Fibroblast of mammary gland (primary cell): ENCODE measurements around the gene ADGRB2.

Experiments used
- DNase-seq: peaks from one replicate; pipeline ENCODE4 v3.0.0-alpha.2; 2010; ENCODE audit warnings: low read depth
- H3K4me3 ChIP-seq: 2 replicates; pipeline ENCODE4 v1.5.1; 2011; ENCODE audit warnings: low read depth, mild to moderate bottlenecking, low read length, moderate library complexity; ENCODE audit not compliant: control insufficient read depth
- CTCF ChIP-seq: conservative IDR thresholded peaks from 2 replicates; pipeline ENCODE4 v1.5.1; 2011; ENCODE audit warnings: low read depth, low read length, inconsistent platforms; ENCODE audit not compliant: control insufficient read depth, insufficient read depth

ADGRB2 gene

GRCh38 chr1:31790641-31791091 lies 26.5 kb upstream of the ADGRB2 start:
- no peak for DNase-seq
- no peak for TF ChIP-seq CTCF
- H3K4me3 ChIP-seq, result no peak overlapping the region

GRCh38 chr1:31790140-31790539 lies 26.0 kb upstream of the ADGRB2 start:
- no peak for TF ChIP-seq CTCF
- no peak overlapping the region for H3K4me3 ChIP-seq
- no peak for DNase-seq

GRCh38 chr1:31789259-31790065 lies 25.3 kb upstream of the ADGRB2 start:
- H3K4me3 ChIP-seq, result peak overlapping the region; percentile 81
- peak; percentile 76 for TF ChIP-seq CTCF
- DNase-seq, result peak; percentile 84

- DNase-seq, result peak; percentile 84
- no peak for TF ChIP-seq CTCF
- peak overlapping the region; percentile 81 for H3K4me3 ChIP-seq
Measured at GRCh38 chr1:31788825-31789256, 24.7 kb upstream of the ADGRB2 start.

- DNase-seq, result peak; percentile 90
- no peak for TF ChIP-seq CTCF
- peak overlapping the region; percentile 81 for H3K4me3 ChIP-seq
Measured at GRCh38 chr1:31788138-31788824, 24.1 kb upstream of the ADGRB2 start.

GRCh38 chr1:31787786-31788137 lies 23.6 kb upstream of the ADGRB2 start:
- H3K4me3 ChIP-seq, result peak overlapping the region; percentile 81
- no peak for DNase-seq
- TF ChIP-seq CTCF, result no peak
